ENCODE measurements around the gene GMEB1.
"Not testable (repeated sequence)": the region's sequence is repeated elsewhere in the genome, so short reads cannot be mapped to it uniquely, and the experiment has no call there.

Gene GMEB1

GRCh38 chr1:28735961-28736449 lies 67.4 kb downstream of the GMEB1 start:
- H3K4me3 ChIP-seq (ENCODE audit: low read length): peak overlapping the region; percentile 98
- no peaks in the 10 kb centered on the region for H3K9me3 ChIP-seq (ENCODE audit: insufficient read depth, low read depth, low read length)
- peak overlapping the region; percentile 67 for H3K27ac ChIP-seq (ENCODE audit: low read length)
- H3K9ac ChIP-seq (ENCODE audit: low read depth, low read length): peak overlapping the region; percentile 99
- peaks cover 12% of the 10 kb centered on the region for H3K4me1 ChIP-seq (ENCODE audit: insufficient read depth, low read length)
- peaks cover 33% of the 10 kb centered on the region for H3K36me3 ChIP-seq (ENCODE audit: insufficient read depth, low read depth, low read length)
- no peaks in the 10 kb centered on the region for H3K27me3 ChIP-seq (ENCODE audit: insufficient read depth, low read length)

- no peaks in the 10 kb centered on the region for H3K27me3 ChIP-seq (ENCODE audit: insufficient read depth, low read length)
- peak within 1 kb of the TSS; percentile 92 for H3K27ac ChIP-seq (ENCODE audit: low read length)
- H3K4me3 ChIP-seq (ENCODE audit: low read length): peak within 1 kb of the TSS; percentile 98
- no peaks in the 10 kb centered on the region for H3K9me3 ChIP-seq (ENCODE audit: insufficient read depth, low read depth, low read length)
- H3K9ac ChIP-seq (ENCODE audit: low read depth, low read length): peak within 1 kb of the TSS; percentile 99
- peaks cover 40% of the 10 kb centered on the region for H3K36me3 ChIP-seq (ENCODE audit: insufficient read depth, low read depth, low read length)
- peaks cover 12% of the 10 kb centered on the region for H3K4me1 ChIP-seq (ENCODE audit: insufficient read depth, low read length)
Observed at GRCh38 chr1:28736450-28737306, 68.1 kb downstream of the GMEB1 start, which contains the start of gene YTHDF2. Gene YTHDF2 (plus strand): TSS chr1:28736940. CDS start chr1:28737121, 181 bp downstream.

- H3K4me1 ChIP-seq (ENCODE audit: insufficient read depth, low read length): peaks cover 12% of the 10 kb centered on the region
- peak overlapping the region; percentile 99 for H3K9ac ChIP-seq (ENCODE audit: low read depth, low read length)
- no peaks in the 10 kb centered on the region for H3K9me3 ChIP-seq (ENCODE audit: insufficient read depth, low read depth, low read length)
- H3K27me3 ChIP-seq (ENCODE audit: insufficient read depth, low read length): no peaks in the 10 kb centered on the region
- peak overlapping the region; percentile 98 for H3K4me3 ChIP-seq (ENCODE audit: low read length)
- peak overlapping the region; percentile 92 for H3K27ac ChIP-seq (ENCODE audit: low read length)
- H3K36me3 ChIP-seq (ENCODE audit: insufficient read depth, low read depth, low read length): peaks cover 48% of the 10 kb centered on the region
Observed at GRCh38 chr1:28737307-28738132, 68.9 kb downstream of the GMEB1 start.

GRCh38 chr1:28740118-28740517 lies 71.5 kb downstream of the GMEB1 start:
- H3K9me3 ChIP-seq (ENCODE audit: insufficient read depth, low read depth, low read length): no peaks in the 10 kb centered on the region
- H3K27me3 ChIP-seq (ENCODE audit: insufficient read depth, low read length): no peaks in the 10 kb centered on the region
- peak overlapping the region; percentile 43 for H3K4me3 ChIP-seq (ENCODE audit: low read length)
- H3K36me3 ChIP-seq (ENCODE audit: insufficient read depth, low read depth, low read length): peaks cover 74% of the 10 kb centered on the region
- peaks cover 12% of the 10 kb centered on the region for H3K4me1 ChIP-seq (ENCODE audit: insufficient read depth, low read length)
- no peak overlapping the region for H3K27ac ChIP-seq (ENCODE audit: low read length)
- H3K9ac ChIP-seq (ENCODE audit: low read depth, low read length): no peak overlapping the region

GRCh38 chr1:28744184-28744583 lies 75.6 kb downstream of the GMEB1 start:
- no peak overlapping the region for H3K9ac ChIP-seq (ENCODE audit: low read depth, low read length)
- peaks cover 98% of the 10 kb centered on the region for H3K36me3 ChIP-seq (ENCODE audit: insufficient read depth, low read depth, low read length)
- no peaks in the 10 kb centered on the region for H3K9me3 ChIP-seq (ENCODE audit: insufficient read depth, low read depth, low read length)
- no peaks in the 10 kb centered on the region; the same call in 1 of the 2 replicates for H3K4me1 ChIP-seq (ENCODE audit: insufficient read depth, low read length)
- peak overlapping the region; percentile 44 for H3K4me3 ChIP-seq (ENCODE audit: low read length)
- no peaks in the 10 kb centered on the region for H3K27me3 ChIP-seq (ENCODE audit: insufficient read depth, low read length)
- no peak overlapping the region for H3K27ac ChIP-seq (ENCODE audit: low read length)

- H3K4me3 ChIP-seq (ENCODE audit: low read length): peak overlapping the region; percentile 40; the same call in 1 of the 2 replicates
Observed at GRCh38 chr1:28745653-28746173, 77.1 kb downstream of the GMEB1 start.

GRCh38 chr1:28750330-28750729 lies 81.7 kb downstream of the GMEB1 start:
- Histone ChIP-seq H3K9me3 (ENCODE audit: insufficient read depth, low read depth, low read length) (no peaks in the 10 kb centered on the region), H3K9ac (ENCODE audit: low read depth, low read length) (no peak overlapping the region), H3K27ac (ENCODE audit: low read length) (no peak overlapping the region), H3K4me1 (ENCODE audit: insufficient read depth, low read length) (peaks cover 8% of the 10 kb centered on the region), H3K27me3 (ENCODE audit: insufficient read depth, low read length) (no peaks in the 10 kb centered on the region), H3K36me3 (ENCODE audit: insufficient read depth, low read depth, low read length) (peaks cover 92% of the 10 kb centered on the region), H3K4me3 (ENCODE audit: low read length) (no peak overlapping the region)

More at GRCh38 chr1:28745653-28746173, 77.1 kb downstream of the GMEB1 start:
- Histone ChIP-seq H3K27ac (ENCODE audit: low read length) (no peak overlapping the region), H3K27me3 (ENCODE audit: insufficient read depth, low read length) (no peaks in the 10 kb centered on the region), H3K9ac (ENCODE audit: low read depth, low read length) (no peak overlapping the region), H3K4me1 (ENCODE audit: insufficient read depth, low read length) (no peaks in the 10 kb centered on the region; the same call in 1 of the 2 replicates), H3K36me3 (ENCODE audit: insufficient read depth, low read depth, low read length) (peaks cover 96% of the 10 kb centered on the region), H3K9me3 (ENCODE audit: insufficient read depth, low read depth, low read length) (no peaks in the 10 kb centered on the region)

- H3K36me3 ChIP-seq (ENCODE audit: insufficient read depth, low read depth, low read length): peaks cover 92% of the 10 kb centered on the region
- not testable (repeated sequence) for H3K9me3 ChIP-seq (ENCODE audit: insufficient read depth, low read depth, low read length); H3K27me3 ChIP-seq (ENCODE audit: insufficient read depth, low read length); H3K27ac ChIP-seq (ENCODE audit: low read length); H3K4me3 ChIP-seq (ENCODE audit: low read length); H3K9ac ChIP-seq (ENCODE audit: low read depth, low read length)
- H3K4me1 ChIP-seq (ENCODE audit: insufficient read depth, low read length): peaks cover 13% of the 10 kb centered on the region
Observed at GRCh38 chr1:28750771-28751294, 82.2 kb downstream of the GMEB1 start.

- H3K27ac ChIP-seq (ENCODE audit: low read length): no peak overlapping the region
Observed at GRCh38 chr1:28751315-28752060, 82.9 kb downstream of the GMEB1 start.

GRCh38 chr1:28755701-28756100 lies 87.1 kb downstream of the GMEB1 start:
- peaks cover 88% of the 10 kb centered on the region for H3K36me3 ChIP-seq (ENCODE audit: insufficient read depth, low read depth, low read length)

More at GRCh38 chr1:28751315-28752060, 82.9 kb downstream of the GMEB1 start:
- Histone ChIP-seq H3K9me3 (ENCODE audit: insufficient read depth, low read depth, low read length) (no peaks in the 10 kb centered on the region), H3K9ac (ENCODE audit: low read depth, low read length) (no peak overlapping the region), H3K4me3 (ENCODE audit: low read length) (no peak overlapping the region), H3K4me1 (ENCODE audit: insufficient read depth, low read length) (peaks cover 19% of the 10 kb centered on the region), H3K36me3 (ENCODE audit: insufficient read depth, low read depth, low read length) (peaks cover 92% of the 10 kb centered on the region), H3K27me3 (ENCODE audit: insufficient read depth, low read length) (no peaks in the 10 kb centered on the region)

More at GRCh38 chr1:28755701-28756100, 87.1 kb downstream of the GMEB1 start:
- Histone ChIP-seq H3K27me3 (ENCODE audit: insufficient read depth, low read length) (no peaks in the 10 kb centered on the region), H3K9me3 (ENCODE audit: insufficient read depth, low read depth, low read length) (no peaks in the 10 kb centered on the region), H3K4me3 (ENCODE audit: low read length) (no peak overlapping the region), H3K9ac (ENCODE audit: low read depth, low read length) (no peak overlapping the region), H3K27ac (ENCODE audit: low read length) (no peak overlapping the region), H3K4me1 (ENCODE audit: insufficient read depth, low read length) (peaks cover 22% of the 10 kb centered on the region)
